AG09309 (cell line): ENCODE data around the gene TADA1.

Experiments used
- DNase-seq: peaks from one replicate; pipeline ENCODE4 v3.0.0-alpha.2; 2010; ENCODE audit warnings: low read depth
- H3K4me3 ChIP-seq: 2 replicates; pipeline ENCODE4 v1.5.1; 2011; ENCODE audit warnings: mild to moderate bottlenecking, low read depth, low read length, moderate library complexity; ENCODE audit not compliant: control insufficient read depth
- CTCF ChIP-seq: IDR thresholded peaks from 2 replicates; pipeline ENCODE4 v1.5.1; 2011; ENCODE audit warnings: mild to moderate bottlenecking, low read depth, low read length, inconsistent platforms; ENCODE audit not compliant: insufficient read depth, control insufficient read depth; ENCODE audit errors: missing control alignments

TADA1 gene

GRCh38 chr1:166899769-166900168 is 23.7 kb upstream of the TADA1 start:
- DNase-seq = no peak
- no peak for TF ChIP-seq CTCF
- H3K4me3 ChIP-seq = no peak overlapping the region

- no peak for TF ChIP-seq CTCF
- no peak for DNase-seq
- H3K4me3 ChIP-seq = no peak overlapping the region
Measured at GRCh38 chr1:166895766-166896165, 19.7 kb upstream of the TADA1 start.

GRCh38 chr1:166889776-166890175 is 13.7 kb upstream of the TADA1 start:
- DNase-seq = no peak
- no peak for TF ChIP-seq CTCF
- H3K4me3 ChIP-seq = no peak overlapping the region

- no peak overlapping the region for H3K4me3 ChIP-seq
- DNase-seq = no peak
- TF ChIP-seq CTCF = no peak
Measured at GRCh38 chr1:166888373-166889111, 12.5 kb upstream of the TADA1 start.

- no peak for TF ChIP-seq CTCF
- no peak overlapping the region for H3K4me3 ChIP-seq
- DNase-seq = no peak
Measured at GRCh38 chr1:166884971-166885370, 8.9 kb upstream of the TADA1 start.

- peak; percentile 84 for TF ChIP-seq CTCF
- no peak for DNase-seq
- H3K4me3 ChIP-seq = no peak overlapping the region
Measured at GRCh38 chr1:166884040-166884642, 8.1 kb upstream of the TADA1 start.
